ENCODE data around the gene NCOA7.

DNA sequence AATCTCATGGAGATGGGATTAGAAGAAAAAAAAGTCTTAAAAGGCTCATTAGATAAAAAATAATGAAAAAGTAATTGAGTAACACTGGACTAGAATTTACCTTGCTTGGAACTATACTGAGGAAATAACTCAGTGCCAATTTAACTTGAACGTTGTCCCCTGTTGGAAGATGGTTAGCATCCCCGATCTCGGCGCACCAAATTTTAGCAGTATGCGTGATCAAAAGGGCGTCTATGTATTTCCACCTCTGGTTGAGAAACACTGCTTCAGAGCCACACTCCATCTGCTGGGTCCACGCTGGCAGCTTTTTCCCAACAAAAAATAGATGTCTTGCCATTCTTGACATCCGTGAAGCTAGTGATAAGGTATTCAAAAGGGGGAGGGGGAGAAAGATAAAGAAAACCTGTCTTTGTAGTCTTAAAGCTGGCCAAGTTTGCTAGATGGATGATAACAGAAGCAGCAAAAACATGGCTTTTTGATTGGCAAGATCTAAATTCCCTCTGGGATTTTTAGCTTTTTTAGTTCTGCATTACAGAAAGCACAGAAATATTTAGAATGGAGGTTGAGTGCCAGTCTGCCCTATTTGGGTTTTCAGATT lies 172.2 kb downstream of the NCOA7 start:
- TF ChIP-seq, protein P1, sequence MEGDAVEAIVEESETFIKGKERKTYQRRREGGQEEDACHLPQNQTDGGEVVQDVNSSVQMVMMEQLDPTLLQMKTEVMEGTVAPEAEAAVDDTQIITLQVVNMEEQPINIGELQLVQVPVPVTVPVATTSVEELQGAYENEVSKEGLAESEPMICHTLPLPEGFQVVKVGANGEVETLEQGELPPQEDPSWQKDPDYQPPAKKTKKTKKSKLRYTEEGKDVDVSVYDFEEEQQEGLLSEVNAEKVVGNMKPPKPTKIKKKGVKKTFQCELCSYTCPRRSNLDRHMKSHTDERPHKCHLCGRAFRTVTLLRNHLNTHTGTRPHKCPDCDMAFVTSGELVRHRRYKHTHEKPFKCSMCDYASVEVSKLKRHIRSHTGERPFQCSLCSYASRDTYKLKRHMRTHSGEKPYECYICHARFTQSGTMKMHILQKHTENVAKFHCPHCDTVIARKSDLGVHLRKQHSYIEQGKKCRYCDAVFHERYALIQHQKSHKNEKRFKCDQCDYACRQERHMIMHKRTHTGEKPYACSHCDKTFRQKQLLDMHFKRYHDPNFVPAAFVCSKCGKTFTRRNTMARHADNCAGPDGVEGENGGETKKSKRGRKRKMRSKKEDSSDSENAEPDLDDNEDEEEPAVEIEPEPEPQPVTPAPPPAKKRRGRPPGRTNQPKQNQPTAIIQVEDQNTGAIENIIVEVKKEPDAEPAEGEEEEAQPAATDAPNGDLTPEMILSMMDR (IDR thresholded peaks at IDR 0.05): no peak
- TF ChIP-seq POLR2A (IDR thresholded peaks at IDR 0.05): no peak
